Measurements from ENCODE around the gene SYNM.

DNA sequence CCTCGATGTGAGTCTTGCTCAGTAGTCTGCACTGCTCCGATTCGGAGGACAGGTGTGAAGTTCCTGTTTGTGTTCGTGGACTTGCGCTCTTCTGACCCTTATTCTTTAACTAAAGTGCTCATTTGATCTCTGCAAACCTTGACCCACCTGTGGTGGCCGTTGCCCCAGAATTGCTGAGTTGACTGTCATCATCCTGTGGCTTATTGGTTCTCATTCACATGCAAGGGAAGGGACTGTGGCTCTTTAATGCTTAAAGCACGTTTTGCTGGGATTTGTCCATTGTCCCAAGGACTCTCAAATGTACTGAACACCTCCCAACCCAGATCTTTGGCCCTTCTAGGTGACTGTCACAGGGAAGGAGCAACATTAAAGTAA is 13.4 kb downstream of the SYNM start:
- TF ChIP-seq, protein P1, sequence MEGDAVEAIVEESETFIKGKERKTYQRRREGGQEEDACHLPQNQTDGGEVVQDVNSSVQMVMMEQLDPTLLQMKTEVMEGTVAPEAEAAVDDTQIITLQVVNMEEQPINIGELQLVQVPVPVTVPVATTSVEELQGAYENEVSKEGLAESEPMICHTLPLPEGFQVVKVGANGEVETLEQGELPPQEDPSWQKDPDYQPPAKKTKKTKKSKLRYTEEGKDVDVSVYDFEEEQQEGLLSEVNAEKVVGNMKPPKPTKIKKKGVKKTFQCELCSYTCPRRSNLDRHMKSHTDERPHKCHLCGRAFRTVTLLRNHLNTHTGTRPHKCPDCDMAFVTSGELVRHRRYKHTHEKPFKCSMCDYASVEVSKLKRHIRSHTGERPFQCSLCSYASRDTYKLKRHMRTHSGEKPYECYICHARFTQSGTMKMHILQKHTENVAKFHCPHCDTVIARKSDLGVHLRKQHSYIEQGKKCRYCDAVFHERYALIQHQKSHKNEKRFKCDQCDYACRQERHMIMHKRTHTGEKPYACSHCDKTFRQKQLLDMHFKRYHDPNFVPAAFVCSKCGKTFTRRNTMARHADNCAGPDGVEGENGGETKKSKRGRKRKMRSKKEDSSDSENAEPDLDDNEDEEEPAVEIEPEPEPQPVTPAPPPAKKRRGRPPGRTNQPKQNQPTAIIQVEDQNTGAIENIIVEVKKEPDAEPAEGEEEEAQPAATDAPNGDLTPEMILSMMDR (IDR thresholded peaks at IDR 0.05): no peak
- TF ChIP-seq POLR2A (IDR thresholded peaks at IDR 0.05): no peak

Data from body of pancreas (tissue), 4 donors.